ENCODE measurements around the gene PHACTR2. TPM values are rescaled to one million over a fixed set of nuclear protein-coding genes. Genes with fewer than 3 reads are reported as not detected.

PHACTR2 gene
- total RNA-seq, 1 experiment from 2014 or later: 20.7 TPM

DNA sequence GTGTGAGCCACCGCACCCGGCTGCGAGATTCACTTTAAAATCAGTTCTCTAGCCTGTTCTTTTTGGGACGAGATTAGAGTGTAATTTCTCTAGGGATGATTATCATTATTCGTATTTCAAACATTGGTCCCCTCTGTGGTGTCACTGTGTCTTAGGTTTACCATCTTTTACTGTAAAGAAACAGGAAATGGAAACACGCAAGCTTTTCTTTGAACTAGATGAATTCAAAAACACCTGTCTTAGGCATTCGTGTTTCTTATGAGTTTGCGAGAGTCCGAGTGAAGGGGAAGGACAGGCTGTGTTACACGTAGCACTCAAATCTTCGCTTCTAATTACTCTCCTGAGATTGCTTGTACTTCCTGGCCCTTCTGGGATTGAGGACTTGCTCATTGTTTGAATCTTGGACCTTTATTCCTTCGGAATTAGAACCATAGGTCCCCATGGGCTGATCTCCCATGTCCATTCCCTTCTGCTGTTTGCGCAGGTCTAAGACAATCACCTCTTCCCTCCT, 61.6 kb downstream of the PHACTR2 start:
- Mint-ChIP-seq H3K27ac (ENCODE audit: unreplicated experiment) (no peak overlapping the region), H3K4me3 (ENCODE audit: low read depth, unreplicated experiment) (no peak overlapping the region)

GRCh38 chr6:143740213-143740612, 62.4 kb downstream of the PHACTR2 start:
- intact Hi-C loops (cut with micrococcal nuclease; ENCODE audit: unreplicated experiment): no loop called here
- Mint-ChIP-seq H3K27me3 (ENCODE audit: unreplicated experiment) (no peaks in the 10 kb centered on the region), H3K27ac (ENCODE audit: unreplicated experiment) (no peak overlapping the region), H3K9me3 (ENCODE audit: low read depth, unreplicated experiment) (no peaks in the 10 kb centered on the region), H3K36me3 (ENCODE audit: insufficient read depth, unreplicated experiment) (no peaks in the 10 kb centered on the region), H3K4me3 (ENCODE audit: low read depth, unreplicated experiment) (no peak overlapping the region), H3K4me1 (ENCODE audit: low read depth, unreplicated experiment) (peaks cover 25% of the 10 kb centered on the region)
- CTCF ChIA-PET: interaction anchor here (0.6 kb wide), 1 partner anchor 247 kb away, joined by 4 read pairs; no protein-coding TSS in a partner anchor
- DNase-seq: no peak
- no peak for TF ChIP-seq CTCF (IDR thresholded peaks at IDR 0.05; ENCODE audit: unreplicated experiment)
- no TSS peak for BruUV-seq (replicated peaks)

More for the DNA sequence above, 61.6 kb downstream of the PHACTR2 start:
- Mint-ChIP-seq H3K9me3 (ENCODE audit: low read depth, unreplicated experiment) (no peaks in the 10 kb centered on the region), H3K36me3 (ENCODE audit: insufficient read depth, unreplicated experiment) (no peaks in the 10 kb centered on the region), H3K4me1 (ENCODE audit: low read depth, unreplicated experiment) (peaks cover 16% of the 10 kb centered on the region), H3K27me3 (ENCODE audit: unreplicated experiment) (no peaks in the 10 kb centered on the region)
- no TSS peak for BruUV-seq (replicated peaks)
- no peak for TF ChIP-seq CTCF (IDR thresholded peaks at IDR 0.05; ENCODE audit: unreplicated experiment)
- CTCF ChIA-PET: no interaction called here
- no peak for DNase-seq
- intact Hi-C loops (cut with micrococcal nuclease; ENCODE audit: unreplicated experiment): no loop called here

- H3K36me3 Mint-ChIP-seq (ENCODE audit: insufficient read depth, unreplicated experiment): no peaks in the 10 kb centered on the region
- no peaks in the 10 kb centered on the region for H3K9me3 Mint-ChIP-seq (ENCODE audit: low read depth, unreplicated experiment)
- no peak for TF ChIP-seq CTCF (IDR thresholded peaks at IDR 0.05; ENCODE audit: unreplicated experiment)
- no peak for DNase-seq
- H3K27ac Mint-ChIP-seq (ENCODE audit: unreplicated experiment): no peak overlapping the region
- BruUV-seq (replicated peaks): no TSS peak
- peaks cover 34% of the 10 kb centered on the region for H3K4me1 Mint-ChIP-seq (ENCODE audit: low read depth, unreplicated experiment)
- no peak overlapping the region for H3K4me3 Mint-ChIP-seq (ENCODE audit: low read depth, unreplicated experiment)
- CTCF ChIA-PET: no interaction called here
- intact Hi-C loops (cut with micrococcal nuclease; ENCODE audit: unreplicated experiment): no loop called here
- H3K27me3 Mint-ChIP-seq (ENCODE audit: unreplicated experiment): no peaks in the 10 kb centered on the region
These were observed 63.7 kb downstream of the PHACTR2 start for GRCh38 chr6:143741480-143741879.

DNA sequence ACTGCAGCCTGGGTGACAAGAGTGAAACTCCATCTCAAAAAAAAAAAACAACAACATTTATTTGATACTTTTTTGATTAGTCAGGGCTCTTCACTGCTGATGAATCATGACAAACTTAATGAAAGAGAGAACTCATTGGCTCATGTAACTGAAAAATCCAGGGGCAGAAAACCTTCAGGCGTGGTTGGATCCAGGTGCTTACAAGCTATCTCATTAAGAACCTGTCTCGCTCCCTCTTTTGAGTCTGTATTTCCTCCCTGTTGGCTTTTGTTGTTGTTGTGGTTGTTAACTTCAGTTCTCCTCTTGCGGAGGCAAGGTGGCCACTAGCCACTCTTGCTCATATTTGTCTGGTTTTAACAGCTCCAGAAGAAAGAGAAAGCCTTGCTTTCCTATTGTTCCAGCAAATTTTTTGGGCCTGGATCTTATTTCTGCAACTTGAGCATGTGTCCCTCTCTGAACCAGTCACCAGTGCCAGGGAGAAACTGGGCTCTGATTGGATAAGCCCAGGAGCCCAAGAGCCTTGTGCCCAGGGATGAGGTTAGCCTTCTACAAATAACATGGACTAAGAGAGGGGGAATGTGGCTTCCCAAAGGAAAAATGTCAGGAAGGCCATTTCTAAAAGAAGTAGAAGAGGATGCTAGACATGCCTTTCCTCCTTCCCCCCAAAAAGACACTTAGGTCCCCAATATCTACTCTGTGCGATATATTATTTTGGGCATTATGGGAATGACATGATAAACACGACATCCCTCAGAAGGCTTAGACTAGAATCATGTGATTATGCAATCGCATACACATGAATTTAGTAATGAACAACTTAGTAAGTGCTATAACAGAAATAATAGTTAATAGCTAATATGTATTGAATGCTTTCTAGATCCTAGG, 64.5 kb downstream of the PHACTR2 start:
- H3K4me1 Mint-ChIP-seq (ENCODE audit: low read depth, unreplicated experiment): peaks cover 34% of the 10 kb centered on the region
- TF ChIP-seq CTCF (IDR thresholded peaks at IDR 0.05; ENCODE audit: unreplicated experiment): no peak
- no TSS peak for BruUV-seq (replicated peaks)
- no peak for DNase-seq
- no peaks in the 10 kb centered on the region for H3K27me3 Mint-ChIP-seq (ENCODE audit: unreplicated experiment)
- CTCF ChIA-PET: no interaction called here
- no peak overlapping the region for H3K4me3 Mint-ChIP-seq (ENCODE audit: low read depth, unreplicated experiment)
- no peaks in the 10 kb centered on the region for H3K9me3 Mint-ChIP-seq (ENCODE audit: low read depth, unreplicated experiment)
- intact Hi-C loops (cut with micrococcal nuclease; ENCODE audit: unreplicated experiment): no loop called here
- H3K27ac Mint-ChIP-seq (ENCODE audit: unreplicated experiment): no peak overlapping the region
- no peaks in the 10 kb centered on the region for H3K36me3 Mint-ChIP-seq (ENCODE audit: insufficient read depth, unreplicated experiment)

Measured in Calu3 (cell line).